ENCODE data around the gene TECR. TPM values are rescaled to one million over a fixed set of nuclear protein-coding genes. Genes with fewer than 3 reads are reported as not detected.

The TECR gene
- total RNA-seq, 1 experiment from 2014 or later: 164 TPM

DNA sequence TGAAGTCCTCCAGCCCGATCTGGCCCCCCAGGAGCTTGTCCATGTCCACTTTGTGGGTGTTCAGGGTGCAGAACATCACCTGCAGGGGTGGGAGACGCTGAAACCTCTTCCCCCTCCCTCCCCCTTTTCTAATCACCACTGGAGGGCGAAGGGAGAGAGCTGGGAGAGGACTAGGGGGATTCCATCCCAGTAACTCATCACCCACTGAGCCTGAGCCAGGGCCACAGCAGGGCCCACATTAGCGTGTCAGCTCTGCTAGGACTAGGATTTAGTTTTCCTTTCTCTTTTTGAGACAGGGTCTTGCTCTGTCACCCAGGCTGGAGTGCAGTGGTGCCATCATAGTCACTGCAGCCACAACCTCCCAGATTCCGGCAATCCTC lies 48.7 kb upstream of the TECR start:
- no peak overlapping the region for H2AK5ac ChIP-seq (ENCODE audit: insufficient read length, low read length)
- no peak overlapping the region for H4K5ac ChIP-seq (ENCODE audit: insufficient read length, low read depth, low read length)
- H2BK120ac ChIP-seq (ENCODE audit: low read depth, low read length, poor library complexity, severe bottlenecking): no peak overlapping the region
- no peaks in the 10 kb centered on the region; a peak in 1 of 5 replicates for H3K9me3 Mint-ChIP-seq
- H2BK15ac ChIP-seq (ENCODE audit: low read depth, low read length): no peak overlapping the region
- H2BK20ac ChIP-seq (ENCODE audit: low read depth, low read length, poor library complexity, severe bottlenecking): no peak overlapping the region
- no peaks in the 10 kb centered on the region for H4K20me1 ChIP-seq (ENCODE audit: control insufficient read depth, insufficient read depth, insufficient read length)
- TF ChIP-seq, protein P1, sequence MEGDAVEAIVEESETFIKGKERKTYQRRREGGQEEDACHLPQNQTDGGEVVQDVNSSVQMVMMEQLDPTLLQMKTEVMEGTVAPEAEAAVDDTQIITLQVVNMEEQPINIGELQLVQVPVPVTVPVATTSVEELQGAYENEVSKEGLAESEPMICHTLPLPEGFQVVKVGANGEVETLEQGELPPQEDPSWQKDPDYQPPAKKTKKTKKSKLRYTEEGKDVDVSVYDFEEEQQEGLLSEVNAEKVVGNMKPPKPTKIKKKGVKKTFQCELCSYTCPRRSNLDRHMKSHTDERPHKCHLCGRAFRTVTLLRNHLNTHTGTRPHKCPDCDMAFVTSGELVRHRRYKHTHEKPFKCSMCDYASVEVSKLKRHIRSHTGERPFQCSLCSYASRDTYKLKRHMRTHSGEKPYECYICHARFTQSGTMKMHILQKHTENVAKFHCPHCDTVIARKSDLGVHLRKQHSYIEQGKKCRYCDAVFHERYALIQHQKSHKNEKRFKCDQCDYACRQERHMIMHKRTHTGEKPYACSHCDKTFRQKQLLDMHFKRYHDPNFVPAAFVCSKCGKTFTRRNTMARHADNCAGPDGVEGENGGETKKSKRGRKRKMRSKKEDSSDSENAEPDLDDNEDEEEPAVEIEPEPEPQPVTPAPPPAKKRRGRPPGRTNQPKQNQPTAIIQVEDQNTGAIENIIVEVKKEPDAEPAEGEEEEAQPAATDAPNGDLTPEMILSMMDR (conservative IDR thresholded peaks at IDR 0.05): no peak
- no peak overlapping the region for H3K9ac ChIP-seq (ENCODE audit: extremely low read depth, insufficient read length, low read length)
- H3K56ac ChIP-seq (ENCODE audit: insufficient read length, low read depth, low read length): no peak overlapping the region
- H3K79me1 ChIP-seq (ENCODE audit: insufficient read depth, low read depth, low read length, poor library complexity, severe bottlenecking): no peaks in the 10 kb centered on the region
- no peak overlapping the region for H3K23ac ChIP-seq (ENCODE audit: insufficient read length, low read depth, low read length)
- H3K4ac ChIP-seq (ENCODE audit: low read depth, low read length): no peak overlapping the region
- no peaks in the 10 kb centered on the region for H3K27me3 Mint-ChIP-seq (ENCODE audit: low read depth)
- peaks cover 13 to 19% of the 10 kb centered on the region in 2 experiments for H3K4me1 Mint-ChIP-seq
- H3K14ac ChIP-seq (ENCODE audit: insufficient read depth, low read length): no peak overlapping the region
- no peaks in the 10 kb centered on the region for H3K27me3 ChIP-seq (ENCODE audit: insufficient read depth, low read length)
- no peak overlapping the region for H2BK5ac ChIP-seq (ENCODE audit: insufficient read length, low read length)
- no peak overlapping the region for H3K4me3 Mint-ChIP-seq
- WGBS (ENCODE audit: extremely low coverage, insufficient read length, low lambda C conversion rate): no CpG with 5 or more reads among the region's 5 CpGs
- DNase-seq: no peak
- H3K36me3 Mint-ChIP-seq (ENCODE audit: insufficient read depth in 1 of 3, low read depth in 3 of 3): peaks cover 10 to 38% (median 23%) of the 10 kb centered on the region in 3 experiments; a peak in 6 of 7 replicates
- H4K8ac ChIP-seq (replicated peaks; ENCODE audit: insufficient read length, low read depth, low read length): no peak overlapping the region
- H3T11ph ChIP-seq (ENCODE audit: low read length): no peak overlapping the region
- H2BK12ac ChIP-seq (ENCODE audit: insufficient read length, low read depth, low read length): no peak overlapping the region
- no peaks in the 10 kb centered on the region; the same call in 1 of the 2 replicates for H3K4me1 ChIP-seq (ENCODE audit: insufficient read depth, low read length)
- H3K23me2 ChIP-seq (ENCODE audit: insufficient read length, low read depth, low read length, poor library complexity, severe bottlenecking): no peaks in the 10 kb centered on the region
- no peak overlapping the region for H3K27ac ChIP-seq (ENCODE audit: insufficient read length, low read depth, low read length)
- no peak overlapping the region for H3K18ac ChIP-seq (ENCODE audit: insufficient read length, low read depth, low read length)
- no peak overlapping the region for H3K27ac Mint-ChIP-seq
- H3K79me2 ChIP-seq (ENCODE audit: insufficient read depth, low read length): no peaks in the 10 kb centered on the region
- H3K4me2 ChIP-seq (ENCODE audit: insufficient read depth, insufficient read length, low read length): no peak overlapping the region
- H3K9me3 ChIP-seq (ENCODE audit: control insufficient read depth, low read depth, low read length): no peaks in the 10 kb centered on the region
- no peak overlapping the region for H4K91ac ChIP-seq (ENCODE audit: insufficient read length, low read depth, low read length)
- H2AFZ ChIP-seq (ENCODE audit: low read length): no peak overlapping the region

Measured in H9 (cell line).